GM12873 (cell line): Measurements from ENCODE around the gene AKAP7.

Experiments
- TF ChIP-seq, protein P1 (sequence below): IDR thresholded peaks from 2 replicates; pipeline ENCODE4 v1.5.1; 2012; ENCODE audit warnings: low read depth, mild to moderate bottlenecking, moderate library complexity, low read length, control low read depth; ENCODE audit not compliant: insufficient read depth; ENCODE audit errors: missing control alignments

AKAP7 gene

DNA sequence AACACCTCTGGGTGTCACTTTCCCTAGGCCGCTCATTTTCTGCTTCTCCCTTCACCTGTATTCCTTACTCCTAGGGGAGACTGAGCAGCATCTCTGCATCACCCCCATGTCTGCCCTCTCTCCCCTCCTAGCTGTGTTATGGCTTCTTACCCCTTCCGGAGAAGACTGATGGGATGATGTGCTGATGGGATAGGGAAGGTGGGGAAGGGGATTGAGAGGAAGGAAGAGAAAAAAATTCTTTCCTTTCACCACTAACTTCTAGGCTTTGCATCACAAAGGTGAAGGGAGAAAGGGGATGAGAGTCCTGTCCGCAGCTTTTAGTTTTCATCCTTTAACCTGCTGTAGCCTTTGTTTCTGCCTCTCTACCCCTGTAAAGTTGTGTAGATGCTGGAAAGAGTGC lies 26.7 kb downstream of the AKAP7 start:
- TF ChIP-seq, protein P1, sequence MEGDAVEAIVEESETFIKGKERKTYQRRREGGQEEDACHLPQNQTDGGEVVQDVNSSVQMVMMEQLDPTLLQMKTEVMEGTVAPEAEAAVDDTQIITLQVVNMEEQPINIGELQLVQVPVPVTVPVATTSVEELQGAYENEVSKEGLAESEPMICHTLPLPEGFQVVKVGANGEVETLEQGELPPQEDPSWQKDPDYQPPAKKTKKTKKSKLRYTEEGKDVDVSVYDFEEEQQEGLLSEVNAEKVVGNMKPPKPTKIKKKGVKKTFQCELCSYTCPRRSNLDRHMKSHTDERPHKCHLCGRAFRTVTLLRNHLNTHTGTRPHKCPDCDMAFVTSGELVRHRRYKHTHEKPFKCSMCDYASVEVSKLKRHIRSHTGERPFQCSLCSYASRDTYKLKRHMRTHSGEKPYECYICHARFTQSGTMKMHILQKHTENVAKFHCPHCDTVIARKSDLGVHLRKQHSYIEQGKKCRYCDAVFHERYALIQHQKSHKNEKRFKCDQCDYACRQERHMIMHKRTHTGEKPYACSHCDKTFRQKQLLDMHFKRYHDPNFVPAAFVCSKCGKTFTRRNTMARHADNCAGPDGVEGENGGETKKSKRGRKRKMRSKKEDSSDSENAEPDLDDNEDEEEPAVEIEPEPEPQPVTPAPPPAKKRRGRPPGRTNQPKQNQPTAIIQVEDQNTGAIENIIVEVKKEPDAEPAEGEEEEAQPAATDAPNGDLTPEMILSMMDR: no peak

DNA sequence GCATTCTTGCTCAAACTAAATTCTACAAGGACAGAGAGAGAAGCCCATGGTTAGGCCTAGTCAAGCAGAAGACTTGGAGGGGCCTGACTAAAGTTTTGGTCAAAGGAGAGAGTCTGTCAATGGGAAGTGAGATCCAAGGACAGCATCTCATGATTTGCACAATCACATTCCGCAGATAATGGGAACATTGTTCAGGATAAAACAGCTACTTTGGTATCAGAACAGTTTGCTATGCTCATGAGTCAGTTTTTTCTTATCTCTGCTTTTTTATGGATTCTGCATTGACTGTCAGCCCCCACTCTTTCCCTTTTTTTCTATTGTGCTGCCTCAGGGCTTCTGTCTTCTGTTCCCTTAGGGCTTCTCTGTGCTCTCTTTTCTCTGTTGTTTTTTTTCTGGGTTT lies 28.6 kb downstream of the AKAP7 start:
- TF ChIP-seq, protein P1: no peak

GRCh38 chr6:131164506-131164905 lies 29.2 kb downstream of the AKAP7 start:
- TF ChIP-seq, protein P1: no peak

DNA sequence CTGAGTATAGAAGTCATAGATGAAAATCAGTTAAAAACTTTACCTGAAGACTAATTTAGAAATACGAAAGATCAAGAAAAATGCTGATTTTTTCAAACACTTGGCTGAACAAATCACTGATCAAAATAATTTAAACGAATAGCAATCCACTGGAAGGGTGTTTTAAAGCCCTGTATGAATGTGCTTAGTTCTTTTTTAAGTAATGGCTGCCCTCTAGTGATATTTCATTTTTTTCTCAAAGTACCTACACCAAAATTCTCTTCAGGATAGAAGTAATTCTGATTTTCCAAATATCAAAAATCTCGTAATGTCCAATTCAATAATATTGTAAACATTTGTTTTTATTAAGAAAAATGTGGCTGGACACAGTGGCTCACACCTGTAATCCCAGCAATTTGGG lies 32.5 kb downstream of the AKAP7 start:
- TF ChIP-seq, protein P1: no peak

DNA sequence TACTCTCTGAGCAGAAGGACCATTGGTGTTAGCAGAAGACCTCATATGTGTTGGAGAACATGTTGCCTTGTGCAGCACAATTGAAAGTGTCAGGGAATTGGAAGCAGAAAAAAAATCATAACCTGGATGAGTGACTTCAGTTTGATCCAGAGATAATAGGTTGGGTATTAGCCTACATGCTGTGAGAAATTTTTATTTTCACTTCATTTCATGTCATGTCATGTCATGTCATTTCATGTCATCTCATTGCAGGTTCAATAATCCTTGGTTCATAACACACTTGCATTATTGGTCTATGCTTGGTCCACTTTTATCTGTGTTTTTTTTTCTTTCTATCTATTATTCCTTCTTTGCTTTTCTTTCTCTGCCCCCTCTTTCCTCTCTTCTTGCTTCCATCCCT lies 34.3 kb downstream of the AKAP7 start:
- TF ChIP-seq, protein P1: no peak

GRCh38 chr6:131172222-131172621 lies 37.0 kb downstream of the AKAP7 start:
- TF ChIP-seq, protein P1: no peak

GRCh38 chr6:131173680-131174079 lies 38.4 kb downstream of the AKAP7 start:
- TF ChIP-seq, protein P1: no peak

DNA sequence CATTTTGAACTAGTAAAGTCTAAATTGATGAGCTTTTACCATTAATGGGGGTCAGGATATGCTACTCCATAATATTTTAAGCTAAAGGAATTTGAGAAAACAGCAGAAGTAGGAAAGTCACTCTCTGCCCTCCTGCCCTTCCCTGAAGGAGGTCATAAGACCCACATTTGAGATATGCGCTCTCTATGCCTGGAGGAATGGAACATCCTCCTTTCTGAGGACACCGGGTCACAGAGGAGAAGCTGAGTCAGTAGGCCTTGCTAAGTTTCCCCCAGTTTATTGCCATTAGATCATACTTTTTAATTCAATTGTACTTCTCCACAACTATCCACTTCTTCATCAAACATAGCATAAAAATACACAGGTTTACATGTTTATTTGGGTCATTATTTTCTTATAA lies 40.3 kb downstream of the AKAP7 start:
- TF ChIP-seq, protein P1: no peak
